ENCODE measurements around the gene IGSF22.
A peak's percentile ranks its signal among the peaks of the same experiment; 100 is the strongest.

Gene IGSF22

GRCh38 chr11:18743365-18743764, 17.4 kb upstream of the IGSF22 start:
- no peak for DNase-seq

- no peak for DNase-seq
These were observed 15.8 kb upstream of the IGSF22 start for GRCh38 chr11:18741783-18742182.

- DNase-seq: no peak
These were observed 13.7 kb upstream of the IGSF22 start for GRCh38 chr11:18739685-18740084.

- DNase-seq: no peak
These were observed 11.7 kb upstream of the IGSF22 start for GRCh38 chr11:18737642-18738041.

GRCh38 chr11:18736590-18737148, 10.7 kb upstream of the IGSF22 start:
- no peak for DNase-seq

- no peak for DNase-seq
These were observed 7.2 kb upstream of the IGSF22 start for GRCh38 chr11:18733202-18733601.

GRCh38 chr11:18731949-18732821, 6.2 kb upstream of the IGSF22 start:
- DNase-seq: peak; percentile 86

GRCh38 chr11:18731441-18731840, 5.5 kb upstream of the IGSF22 start:
- no peak for DNase-seq

- no peak for DNase-seq
These were observed 4.0 kb upstream of the IGSF22 start for GRCh38 chr11:18730020-18730419.

- no peak for DNase-seq
These were observed 3.4 kb upstream of the IGSF22 start for GRCh38 chr11:18729426-18729825.

- DNase-seq: no peak
These were observed 2.7 kb upstream of the IGSF22 start for GRCh38 chr11:18728658-18729057.

- peak; percentile 71 for DNase-seq
These were observed 1.7 kb upstream of the IGSF22 start for GRCh38 chr11:18727479-18728236.

- no peak for DNase-seq
These were observed 2.0 kb downstream of the IGSF22 start for GRCh38 chr11:18723991-18724390.

- no peak for DNase-seq
These were observed 3.7 kb downstream of the IGSF22 start for GRCh38 chr11:18722293-18722637.

- DNase-seq: peak; percentile 88
These were observed 4.3 kb downstream of the IGSF22 start for GRCh38 chr11:18721561-18722292.

GRCh38 chr11:18720808-18721560, 5.0 kb downstream of the IGSF22 start:
- DNase-seq: peak; percentile 94

- DNase-seq: no peak
These were observed 5.7 kb downstream of the IGSF22 start for GRCh38 chr11:18720091-18720807.

GRCh38 chr11:18715476-18715875, 10.5 kb downstream of the IGSF22 start:
- DNase-seq: no peak

- no peak for DNase-seq
These were observed 11.6 kb downstream of the IGSF22 start for GRCh38 chr11:18714443-18714780.

GRCh38 chr11:18713646-18714442, 12.1 kb downstream of the IGSF22 start:
- DNase-seq: no peak

- DNase-seq: no peak
These were observed 15.4 kb downstream of the IGSF22 start for GRCh38 chr11:18710545-18710944.
